HEK293 (cell line): ENCODE results near the gene ZNF140.

Experiments
- CTCF ChIA-PET: fragments of 350-600 bp; formaldehyde crosslinking; extraction: SDS; loops from one replicate; lab custom pipeline; 2021; ENCODE audit warnings: antibody characterized with exemption; lab: Yijun Ruan, JAX
- POLR2A ChIA-PET: fragments of 300-600 bp; formaldehyde crosslinking; extraction: SDS; loops from one replicate; lab custom pipeline; 2020; ENCODE audit warnings: antibody characterized with exemption, inconsistent platforms; lab: Yijun Ruan, JAX
- H3K27ac ChIP-seq: fragments of 200-500 bp; sonication (Bioruptor generic); 2 replicates; pipeline ENCODE4 v1.5.1; 2014; ENCODE audit warnings: low read depth, low read length, control low read depth, inconsistent platforms; ENCODE audit errors: extremely low read depth
- H3K36me3 ChIP-seq, 2 experiments: fragments of 200-500 bp in 1 of 2; sonication (Bioruptor generic) in 1 of 2; 1 replicate in 1 of 2; 2 replicates in 1 of 2; pipeline ENCODE4 v1.5.1; 2014 to 2017; ENCODE audit warnings: inconsistent platforms in 2 of 2, low read length in 2 of 2; ENCODE audit not compliant: control insufficient read depth in 2 of 2, insufficient read depth in 1 of 2
- H3K4me1 ChIP-seq: fragments of 200-500 bp; sonication (Bioruptor generic); 2 replicates; pipeline ENCODE4 v1.5.1; 2014; ENCODE audit warnings: mild to moderate bottlenecking, low read length, inconsistent platforms; ENCODE audit not compliant: control insufficient read depth, insufficient read depth
- H3K4me3 ChIP-seq: 2 replicates; pipeline ENCODE4 v1.5.1; 2011; ENCODE audit warnings: low read depth, mild to moderate bottlenecking, control low read depth, low read length, moderate library complexity
- H3K9me3 ChIP-seq: fragments of 200-500 bp; sonication (Bioruptor generic); 2 replicates; pipeline ENCODE4 v1.5.1; 2014; ENCODE audit warnings: low read depth, low read length, inconsistent platforms; ENCODE audit not compliant: control insufficient read depth, insufficient read depth
- GLIS1 ChIP-seq: fragments of 450-650 bp; formaldehyde crosslinking; IDR thresholded peaks from 2 replicates; pipeline ENCODE4 v1.5.1; 2016; ENCODE audit warnings: missing biosample characterization, missing genetic modification characterization
- KLF10 ChIP-seq: fragments of 450-650 bp; IDR thresholded peaks from 2 replicates; pipeline ENCODE4 v1.5.1; 2018; ENCODE audit warnings: missing biosample characterization, mild to moderate bottlenecking, missing genetic modification characterization
- KLF7 ChIP-seq: fragments of 450-650 bp; formaldehyde crosslinking; IDR thresholded peaks from 2 replicates; pipeline ENCODE4 v1.5.1; 2016; ENCODE audit warnings: missing biosample characterization, missing genetic modification characterization, borderline replicate concordance
- SP2 ChIP-seq: fragments of 450-650 bp; formaldehyde crosslinking; IDR thresholded peaks from 2 replicates; pipeline ENCODE4 v1.5.1; 2016; ENCODE audit warnings: missing biosample characterization, missing genetic modification characterization
- SP3 ChIP-seq: fragments of 450-650 bp; formaldehyde crosslinking; IDR thresholded peaks from 2 replicates; pipeline ENCODE4 v1.5.1; 2016; ENCODE audit warnings: missing biosample characterization, missing genetic modification characterization
- ZBTB11 ChIP-seq: fragments of 450-650 bp; formaldehyde crosslinking; conservative IDR thresholded peaks from 2 replicates; pipeline ENCODE4 v1.5.1; 2016; ENCODE audit warnings: low read depth, missing biosample characterization, missing genetic modification characterization
- ZFP37 ChIP-seq: fragments of 450-650 bp; formaldehyde crosslinking; IDR thresholded peaks from 2 replicates; pipeline ENCODE4 v1.5.1; 2016; ENCODE audit warnings: missing biosample characterization, missing genetic modification characterization
- ZNF2 ChIP-seq: fragments of 450-650 bp; formaldehyde crosslinking; IDR thresholded peaks from 2 replicates; pipeline ENCODE4 v1.5.1; 2016; ENCODE audit warnings: missing biosample characterization, missing genetic modification characterization
- ZNF24 ChIP-seq: fragments of 450-650 bp; formaldehyde crosslinking; IDR thresholded peaks from 2 replicates; pipeline ENCODE4 v1.5.1; 2016; ENCODE audit warnings: missing biosample characterization, missing genetic modification characterization
- ZNF324 ChIP-seq: fragments of 450-650 bp; formaldehyde crosslinking; IDR thresholded peaks from 2 replicates; pipeline ENCODE4 v1.5.1; 2016; ENCODE audit warnings: missing biosample characterization, missing genetic modification characterization
- ZNF335 ChIP-seq: fragments of 450-650 bp; formaldehyde crosslinking; conservative IDR thresholded peaks from 2 replicates; pipeline ENCODE4 v1.5.1; 2016; ENCODE audit warnings: missing biosample characterization, missing genetic modification characterization
- ZNF341 ChIP-seq: fragments of 450-650 bp; formaldehyde crosslinking; IDR thresholded peaks from 2 replicates; pipeline ENCODE4; 2016; ENCODE audit warnings: low read depth, missing biosample characterization, missing genetic modification characterization
- ZNF394 ChIP-seq: fragments of 450-650 bp; formaldehyde crosslinking; IDR thresholded peaks from 2 replicates; pipeline ENCODE4 v1.5.1; 2016; ENCODE audit warnings: missing biosample characterization, missing genetic modification characterization, mild to moderate bottlenecking, moderate library complexity, borderline replicate concordance
- ZNF501 ChIP-seq: fragments of 450-650 bp; formaldehyde crosslinking; IDR thresholded peaks from 2 replicates; pipeline ENCODE4 v1.5.1; 2016; ENCODE audit warnings: missing biosample characterization, missing genetic modification characterization
- ZNF549 ChIP-seq: fragments of 450-650 bp; IDR thresholded peaks from 2 replicates; pipeline ENCODE4 v1.5.1; 2018; ENCODE audit warnings: missing biosample characterization, missing genetic modification characterization, mild to moderate bottlenecking, inconsistent platforms, moderate library complexity
- ZNF558 ChIP-seq: fragments of 450-650 bp; formaldehyde crosslinking; IDR thresholded peaks from 2 replicates; pipeline ENCODE4 v1.5.1; 2016; ENCODE audit warnings: missing biosample characterization, missing genetic modification characterization
- ZNF629 ChIP-seq: fragments of 450-650 bp; formaldehyde crosslinking; IDR thresholded peaks from 2 replicates; pipeline ENCODE4 v1.5.1; 2017; ENCODE audit warnings: missing biosample characterization, missing genetic modification characterization
- ZNF660 ChIP-seq: fragments of 450-650 bp; IDR thresholded peaks from 2 replicates; pipeline ENCODE4 v1.5.1; 2018; ENCODE audit warnings: missing biosample characterization, mild to moderate bottlenecking, missing genetic modification characterization
- ZNF692 ChIP-seq: fragments of 450-650 bp; formaldehyde crosslinking; IDR thresholded peaks from 2 replicates; pipeline ENCODE4 v1.5.1; 2016; ENCODE audit warnings: missing biosample characterization, missing genetic modification characterization
- ZNF837 ChIP-seq: fragments of 450-650 bp; formaldehyde crosslinking; IDR thresholded peaks from 2 replicates; pipeline ENCODE4 v1.5.1; 2016; ENCODE audit warnings: missing biosample characterization, missing genetic modification characterization
- TF ChIP-seq, protein P1 (sequence below): fragments of 450-650 bp; formaldehyde crosslinking; IDR thresholded peaks from 2 replicates; pipeline ENCODE4 v1.5.1; 2017; ENCODE audit warnings: missing biosample characterization, missing genetic modification characterization
- TF ChIP-seq, protein P2 (sequence below): fragments of 450-650 bp; formaldehyde crosslinking; IDR thresholded peaks from 2 replicates; pipeline ENCODE4 v1.5.1; 2016; ENCODE audit warnings: missing biosample characterization, missing genetic modification characterization
- TF ChIP-seq, protein P3 (sequence below): fragments of 450-650 bp; formaldehyde crosslinking; IDR thresholded peaks from 2 replicates; pipeline ENCODE4 v1.5.1; 2017; ENCODE audit warnings: missing biosample characterization, missing genetic modification characterization
- TF ChIP-seq, protein P4 (sequence below): fragments of 450-650 bp; formaldehyde crosslinking; IDR thresholded peaks from 2 replicates; pipeline ENCODE4 v1.5.1; 2016; ENCODE audit warnings: missing biosample characterization, missing genetic modification characterization

ZNF140 gene

DNA sequence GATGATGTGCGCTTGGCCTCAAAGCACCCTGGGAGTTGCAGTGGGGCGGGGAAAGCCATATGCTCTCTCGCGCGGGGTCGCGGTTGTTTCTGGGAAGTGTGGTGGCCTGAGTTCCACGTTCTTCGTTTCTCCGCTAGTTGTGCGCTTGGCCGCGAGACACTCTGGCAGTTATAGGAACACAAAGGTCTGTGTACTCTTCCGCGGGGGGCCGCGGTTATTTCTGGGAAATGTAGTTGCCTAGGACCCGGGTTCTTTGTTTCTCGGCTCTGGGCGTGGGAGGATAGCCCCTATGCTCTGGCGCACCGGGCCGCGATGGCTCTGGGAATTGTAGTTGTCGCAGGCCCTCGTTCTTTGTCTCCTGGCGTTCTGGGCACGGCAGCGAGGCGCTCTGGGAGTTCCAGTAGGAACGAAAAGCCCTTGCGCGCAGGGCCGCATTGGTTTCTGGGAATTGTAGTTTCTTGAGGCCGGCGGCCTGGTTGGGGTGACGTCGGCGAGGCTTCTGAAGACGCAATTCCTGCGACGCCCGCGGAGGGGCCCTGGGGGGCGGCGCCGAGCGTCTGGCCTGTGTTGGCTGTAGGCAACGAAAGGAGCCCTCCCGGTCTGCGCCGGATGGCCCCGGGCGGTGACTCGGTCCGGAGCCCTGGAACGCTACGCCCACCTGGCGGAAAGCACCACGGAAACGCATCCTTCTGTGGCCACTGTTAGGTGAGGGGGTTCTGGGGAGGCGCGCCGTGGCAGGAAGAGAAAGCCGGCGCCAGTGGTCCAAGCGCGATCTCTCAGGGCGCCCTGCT, at the start of gene ZNF140:
TSS of gene ZNF140 (plus strand) at position 556 of the 791 bp plus-strand sequence. CDS start 398 bp downstream, outside the sequence.
- Histone ChIP-seq H3K36me3 (peaks cover 28 to 39% of the 10 kb centered on the region in 2 experiments), H3K27ac (peak within 1 kb of the TSS; percentile 89), H3K4me3 (peak within 1 kb of the TSS; percentile 79), H3K4me1 (no peaks in the 10 kb centered on the region), H3K9me3 (peaks cover 5% of the 10 kb centered on the region)
- POLR2A ChIA-PET = interaction anchor here (0.8 to 1.2 kb wide), 7 partner anchors 45 to 252 kb away, joined by 3 to 11 read pairs (median 3); partner anchors contain the start of genes GOLGA3, ZNF10, ZNF26 and ZNF268
- CTCF ChIA-PET = no interaction called here
- TF ChIP-seq ZNF549 (tag by site-specific recombination) (no peak), KLF10 (tag by site-specific recombination) (peak; percentile 62; the same call in 1 of the 2 replicates), ZNF335 (tag by site-specific recombination) (peak; percentile 99), ZBTB11 (tag by site-specific recombination) (peak; percentile 90), ZNF341 (peak; percentile 57; the same call in 1 of the 2 replicates), ZNF629 (tag by site-specific recombination) (peak; percentile 98), ZFP37 (tag by site-specific recombination) (peak; percentile 80; the same call in 1 of the 2 replicates), ZNF692 (tag by site-specific recombination) (peak; percentile 25), GLIS1 (tag by site-specific recombination) (peak; percentile 89), SP2 (peak; percentile 61), ZNF324 (tag by site-specific recombination) (peak; percentile 85), ZNF558 (0 out of 2 replicates have a peak, but pooled peaks have one; percentile 8), ZNF837 (tag by site-specific recombination) (no peak), SP3 (0 out of 2 replicates have a peak, but pooled peaks have one; percentile 76), ZNF24 (0 out of 2 replicates have a peak, but pooled peaks have one; percentile 15), ZNF501 (tag by site-specific recombination) (peak; percentile 77), ZNF660 (peak; percentile 65), KLF7 (tag by site-specific recombination) (peak; percentile 9; the same call in 1 of the 2 replicates), ZNF2 (tag by site-specific recombination) (peak; percentile 41), ZNF394 (0 out of 2 replicates have a peak, but pooled peaks have one; percentile 33)
- TF ChIP-seq, protein P1, sequence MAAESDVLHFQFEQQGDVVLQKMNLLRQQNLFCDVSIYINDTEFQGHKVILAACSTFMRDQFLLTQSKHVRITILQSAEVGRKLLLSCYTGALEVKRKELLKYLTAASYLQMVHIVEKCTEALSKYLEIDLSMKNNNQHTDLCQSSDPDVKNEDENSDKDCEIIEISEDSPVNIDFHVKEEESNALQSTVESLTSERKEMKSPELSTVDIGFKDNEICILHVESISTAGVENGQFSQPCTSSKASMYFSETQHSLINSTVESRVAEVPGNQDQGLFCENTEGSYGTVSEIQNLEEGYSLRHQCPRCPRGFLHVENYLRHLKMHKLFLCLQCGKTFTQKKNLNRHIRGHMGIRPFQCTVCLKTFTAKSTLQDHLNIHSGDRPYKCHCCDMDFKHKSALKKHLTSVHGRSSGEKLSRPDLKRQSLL (tag by site-specific recombination) = 0 out of 2 replicates have a peak, but pooled peaks have one; percentile 35
- TF ChIP-seq, protein P2, sequence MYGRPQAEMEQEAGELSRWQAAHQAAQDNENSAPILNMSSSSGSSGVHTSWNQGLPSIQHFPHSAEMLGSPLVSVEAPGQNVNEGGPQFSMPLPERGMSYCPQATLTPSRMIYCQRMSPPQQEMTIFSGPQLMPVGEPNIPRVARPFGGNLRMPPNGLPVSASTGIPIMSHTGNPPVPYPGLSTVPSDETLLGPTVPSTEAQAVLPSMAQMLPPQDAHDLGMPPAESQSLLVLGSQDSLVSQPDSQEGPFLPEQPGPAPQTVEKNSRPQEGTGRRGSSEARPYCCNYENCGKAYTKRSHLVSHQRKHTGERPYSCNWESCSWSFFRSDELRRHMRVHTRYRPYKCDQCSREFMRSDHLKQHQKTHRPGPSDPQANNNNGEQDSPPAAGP (tag by site-specific recombination) = peak; percentile 24; the same call in 1 of the 2 replicates
- TF ChIP-seq, protein P3, sequence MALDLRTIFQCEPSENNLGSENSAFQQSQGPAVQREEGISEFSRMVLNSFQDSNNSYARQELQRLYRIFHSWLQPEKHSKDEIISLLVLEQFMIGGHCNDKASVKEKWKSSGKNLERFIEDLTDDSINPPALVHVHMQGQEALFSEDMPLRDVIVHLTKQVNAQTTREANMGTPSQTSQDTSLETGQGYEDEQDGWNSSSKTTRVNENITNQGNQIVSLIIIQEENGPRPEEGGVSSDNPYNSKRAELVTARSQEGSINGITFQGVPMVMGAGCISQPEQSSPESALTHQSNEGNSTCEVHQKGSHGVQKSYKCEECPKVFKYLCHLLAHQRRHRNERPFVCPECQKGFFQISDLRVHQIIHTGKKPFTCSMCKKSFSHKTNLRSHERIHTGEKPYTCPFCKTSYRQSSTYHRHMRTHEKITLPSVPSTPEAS (tag by site-specific recombination) = peak; percentile 64; the same call in 1 of the 2 replicates
- TF ChIP-seq, protein P4, sequence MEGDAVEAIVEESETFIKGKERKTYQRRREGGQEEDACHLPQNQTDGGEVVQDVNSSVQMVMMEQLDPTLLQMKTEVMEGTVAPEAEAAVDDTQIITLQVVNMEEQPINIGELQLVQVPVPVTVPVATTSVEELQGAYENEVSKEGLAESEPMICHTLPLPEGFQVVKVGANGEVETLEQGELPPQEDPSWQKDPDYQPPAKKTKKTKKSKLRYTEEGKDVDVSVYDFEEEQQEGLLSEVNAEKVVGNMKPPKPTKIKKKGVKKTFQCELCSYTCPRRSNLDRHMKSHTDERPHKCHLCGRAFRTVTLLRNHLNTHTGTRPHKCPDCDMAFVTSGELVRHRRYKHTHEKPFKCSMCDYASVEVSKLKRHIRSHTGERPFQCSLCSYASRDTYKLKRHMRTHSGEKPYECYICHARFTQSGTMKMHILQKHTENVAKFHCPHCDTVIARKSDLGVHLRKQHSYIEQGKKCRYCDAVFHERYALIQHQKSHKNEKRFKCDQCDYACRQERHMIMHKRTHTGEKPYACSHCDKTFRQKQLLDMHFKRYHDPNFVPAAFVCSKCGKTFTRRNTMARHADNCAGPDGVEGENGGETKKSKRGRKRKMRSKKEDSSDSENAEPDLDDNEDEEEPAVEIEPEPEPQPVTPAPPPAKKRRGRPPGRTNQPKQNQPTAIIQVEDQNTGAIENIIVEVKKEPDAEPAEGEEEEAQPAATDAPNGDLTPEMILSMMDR (tag by site-specific recombination) = peak; percentile 68
